NB4 (cell line): ENCODE measurements around the gene CENPF.

Experiments
- CTCF ChIP-seq: IDR thresholded peaks from one replicate; pipeline ENCODE4 v1.5.1; 2012; ENCODE audit warnings: low read depth, low read length
- POLR2A ChIP-seq: IDR thresholded peaks from 2 replicates; pipeline ENCODE4 v1.6.1; 2011; ENCODE audit warnings: mild to moderate bottlenecking; ENCODE audit not compliant: insufficient read length; ENCODE audit errors: extremely low read depth

GRCh38 chr1:214609692-214610091 lies 6.7 kb downstream of the CENPF start:
- no peak for TF ChIP-seq CTCF
- no peak for TF ChIP-seq POLR2A
